OCI-LY1 (cell line): ENCODE measurements around the gene SLC49A3.

Experiments used
- H2AFZ ChIP-seq: fragments of 200-600 bp; sonication (generic), shearing (Covaris generic); 2 replicates; pipeline ENCODE4 v1.6.0; 2014; ENCODE audit warnings: antibody characterized with exemption, mild to moderate bottlenecking, low read length
- H3F3A ChIP-seq: fragments of 200-600 bp; sonication (generic), shearing (Covaris generic); 2 replicates; pipeline ENCODE4 v1.6.0; 2014; ENCODE audit warnings: mild to moderate bottlenecking, antibody characterized with exemption, low read length, moderate library complexity; ENCODE audit not compliant: insufficient read depth
- H3K27ac ChIP-seq: fragments of 200-600 bp; sonication (generic); 2 replicates; pipeline ENCODE4 v1.5.1; 2014; ENCODE audit warnings: low read length, mixed run types, mild to moderate bottlenecking, low read depth; ENCODE audit not compliant: poor library complexity, severe bottlenecking
- H3K27me3 ChIP-seq: fragments of 200-600 bp; sonication (generic); 2 replicates; pipeline ENCODE4 v1.6.0; 2014; ENCODE audit warnings: antibody characterized with exemption, mild to moderate bottlenecking, low read length, moderate library complexity; ENCODE audit not compliant: insufficient read depth
- H3K36me3 ChIP-seq: fragments of 200-600 bp; sonication (generic); 2 replicates; pipeline ENCODE4 v1.6.1; 2014; ENCODE audit warnings: mild to moderate bottlenecking, antibody characterized with exemption, low read length, moderate library complexity, mixed read lengths; ENCODE audit not compliant: insufficient read depth
- H3K4me1 ChIP-seq: fragments of 200-600 bp; sonication (generic); 2 replicates; pipeline ENCODE4 v1.5.1; 2014; ENCODE audit warnings: mild to moderate bottlenecking, low read length, moderate library complexity; ENCODE audit not compliant: insufficient read depth, severe bottlenecking
- H3K4me2 ChIP-seq: fragments of 200-600 bp; sonication (generic), shearing (Covaris generic); 2 replicates; pipeline ENCODE4 v1.6.1; 2014; ENCODE audit warnings: low read length
- H3K4me3 ChIP-seq: fragments of 200-600 bp; sonication (generic); 2 replicates; pipeline ENCODE4 v1.5.1; 2014; ENCODE audit warnings: low read length, low read depth, mild to moderate bottlenecking, mixed read lengths; ENCODE audit not compliant: poor library complexity, severe bottlenecking
- H3K79me2 ChIP-seq: fragments of 200-600 bp; shearing (Covaris generic); 2 replicates; pipeline ENCODE4 v1.6.1; 2016; ENCODE audit warnings: mixed run types, low read length, mixed read lengths; ENCODE audit not compliant: insufficient read depth
- H3K9ac ChIP-seq: fragments of 200-600 bp; sonication (generic), shearing (Covaris generic); 2 replicates; pipeline ENCODE4 v1.6.1; 2014; ENCODE audit warnings: mild to moderate bottlenecking, low read length, mixed read lengths
- H3K9me2 ChIP-seq: fragments of 200-600 bp; sonication (generic), shearing (Covaris generic); 2 replicates; pipeline ENCODE4 v1.6.1; 2014; ENCODE audit warnings: low read depth, mild to moderate bottlenecking, low read length, mixed read lengths
- H3K9me3 ChIP-seq: fragments of 200-600 bp; shearing (Covaris generic); 2 replicates; pipeline ENCODE4 v1.6.1; 2014; ENCODE audit warnings: low read length, mixed read lengths
- H4K20me1 ChIP-seq: fragments of 200-600 bp; sonication (generic), shearing (Covaris generic); 2 replicates; pipeline ENCODE4 v1.6.0; 2016; ENCODE audit warnings: mild to moderate bottlenecking, low read length; ENCODE audit not compliant: insufficient read depth
- EZH2 ChIP-seq: fragments of 200-600 bp; sonication (generic), shearing (Covaris generic); IDR thresholded peaks from 2 replicates; pipeline ENCODE4 v1.8.0; 2017; ENCODE audit warnings: borderline replicate concordance, mixed run types, mild to moderate bottlenecking, antibody characterized with exemption, low read length, moderate library complexity, mixed read lengths
- TF ChIP-seq, protein P1 (sequence below): fragments of 200-600 bp; sonication (generic), shearing (Covaris generic); IDR thresholded peaks from 2 replicates; pipeline ENCODE4 v1.5.1; 2017; ENCODE audit warnings: mild to moderate bottlenecking, antibody characterized with exemption, low read length, moderate library complexity, mixed read lengths

SLC49A3 gene

GRCh38 chr4:632926-633325 is 56.0 kb downstream of the SLC49A3 start:
- H3K36me3 ChIP-seq, result no peaks in the 10 kb centered on the region
- H3K9me2 ChIP-seq, result no peaks in the 10 kb centered on the region
- TF ChIP-seq, protein P1, sequence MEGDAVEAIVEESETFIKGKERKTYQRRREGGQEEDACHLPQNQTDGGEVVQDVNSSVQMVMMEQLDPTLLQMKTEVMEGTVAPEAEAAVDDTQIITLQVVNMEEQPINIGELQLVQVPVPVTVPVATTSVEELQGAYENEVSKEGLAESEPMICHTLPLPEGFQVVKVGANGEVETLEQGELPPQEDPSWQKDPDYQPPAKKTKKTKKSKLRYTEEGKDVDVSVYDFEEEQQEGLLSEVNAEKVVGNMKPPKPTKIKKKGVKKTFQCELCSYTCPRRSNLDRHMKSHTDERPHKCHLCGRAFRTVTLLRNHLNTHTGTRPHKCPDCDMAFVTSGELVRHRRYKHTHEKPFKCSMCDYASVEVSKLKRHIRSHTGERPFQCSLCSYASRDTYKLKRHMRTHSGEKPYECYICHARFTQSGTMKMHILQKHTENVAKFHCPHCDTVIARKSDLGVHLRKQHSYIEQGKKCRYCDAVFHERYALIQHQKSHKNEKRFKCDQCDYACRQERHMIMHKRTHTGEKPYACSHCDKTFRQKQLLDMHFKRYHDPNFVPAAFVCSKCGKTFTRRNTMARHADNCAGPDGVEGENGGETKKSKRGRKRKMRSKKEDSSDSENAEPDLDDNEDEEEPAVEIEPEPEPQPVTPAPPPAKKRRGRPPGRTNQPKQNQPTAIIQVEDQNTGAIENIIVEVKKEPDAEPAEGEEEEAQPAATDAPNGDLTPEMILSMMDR, result no peak
- no peak for TF ChIP-seq EZH2
- H3F3A ChIP-seq, result no peaks in the 10 kb centered on the region
- H3K9ac ChIP-seq, result no peak overlapping the region
- no peak overlapping the region for H3K4me3 ChIP-seq
- H3K79me2 ChIP-seq, result no peaks in the 10 kb centered on the region
- no peaks in the 10 kb centered on the region for H3K9me3 ChIP-seq
- no peaks in the 10 kb centered on the region for H4K20me1 ChIP-seq
- no peaks in the 10 kb centered on the region for H3K4me1 ChIP-seq
- no peak overlapping the region for H3K4me2 ChIP-seq
- H3K27ac ChIP-seq, result no peak overlapping the region
- no peaks in the 10 kb centered on the region for H3K27me3 ChIP-seq
- no peak overlapping the region for H2AFZ ChIP-seq

GRCh38 chr4:632196-632790 is 56.7 kb downstream of the SLC49A3 start:
- Histone ChIP-seq H3K9ac (no peak overlapping the region), H3K9me2 (no peaks in the 10 kb centered on the region), H3K4me3 (no peak overlapping the region), H4K20me1 (no peaks in the 10 kb centered on the region), H3K4me1 (no peaks in the 10 kb centered on the region), H3K9me3 (no peaks in the 10 kb centered on the region), H3F3A (no peaks in the 10 kb centered on the region), H2AFZ (no peak overlapping the region), H3K27ac (no peak overlapping the region), H3K27me3 (no peaks in the 10 kb centered on the region), H3K79me2 (no peaks in the 10 kb centered on the region), H3K4me2 (no peak overlapping the region), H3K36me3 (no peaks in the 10 kb centered on the region)
- TF ChIP-seq EZH2, result no peak
- TF ChIP-seq, protein P1, result no peak
